Adrenal gland (tissue), 12 donors: ENCODE results near the gene TENM4. TPM values are rescaled to one million over a fixed set of nuclear protein-coding genes. Genes with fewer than 3 reads are reported as not detected.

Experiments
- DNase-seq, 7 donors: peaks; one replicate each; pipeline ENCODE4 v3.0.0-alpha.2; 2019 to 2020
- H3K27ac ChIP-seq, 5 donors: fragments of 200-600 bp; sonication (generic) in 4 of 5; 1 replicate in 3 of 5; 2 replicates in 2 of 5; pipeline versions ENCODE4 v1.5.1 to v1.8.0; 2016 to 2020; ENCODE audit warnings: mild to moderate bottlenecking in 1 of 5
- H3K27me3 ChIP-seq: fragments of 200-600 bp; 2 replicates; pipeline ENCODE4 v1.8.0; 2021
- H3K36me3 ChIP-seq, 2 donors: fragments of 200-600 bp; replicated peaks in 1 of 2; 1 replicate in 1 of 2; 2 replicates in 1 of 2; pipeline versions ENCODE4 v1.5.1 to v1.8.0; 2018 to 2022
- H3K4me1 ChIP-seq, 2 donors: fragments of 200-600 bp; replicated peaks in 1 of 2; 1 replicate in 1 of 2; 2 replicates in 1 of 2; pipeline versions ENCODE4 v1.5.1 to v1.8.0; 2018 to 2021
- H3K4me3 ChIP-seq, 4 donors: fragments of 200-600 bp; sonication (generic) in 3 of 4; one replicate each; pipeline ENCODE4 v1.5.1; 2016 to 2018
- H3K9me3 ChIP-seq, 3 donors: fragments of 200-600 bp; sonication (generic) in 1 of 3; replicated peaks in 1 of 3; 1 replicate in 2 of 3; 2 replicates in 1 of 3; pipeline versions ENCODE4 v1.5.1 to v1.8.0; 2016 to 2021
- POLR2A ChIP-seq, 2 donors: fragments of 450-650 bp; IDR thresholded peaks; one replicate each; pipeline ENCODE4 v1.6.1; 2017; ENCODE audit warnings: antibody characterized with exemption in 2 of 2, mild to moderate bottlenecking in 2 of 2, moderate library complexity in 1 of 2
- WGBS, 4 donors: extraction: QIAGEN DNeasy Blood & Tissue Kit in 2 of 4; methylation state at CpG; one replicate each; pipeline versions ENCODE4 v1.1.5 to v1.1.7; 2013 to 2017; 5-methylcytosine and 5-hydroxymethylcytosine counted together
- intact Hi-C, 2 donors: fragments of 100-400 bp; cut with DNase I; formaldehyde crosslinking; loops; one replicate each; pipeline versions ENCODE4 v1.14.1 to v1.15.0; 2022 to 2023
- polyA plus RNA-seq, 3 donors: library from polyadenylated mRNA; stranded (reverse); fragments of 200-250 nt in 2 of 3; fragments of 350-450 nt in 1 of 3; fragmentation: Illumina TruSeq in 1 of 3; extraction: RNeasy Lipid Tissue Mini Kit (QIAGEN cat#74804) in 1 of 3; gene quantifications; one replicate each; pipeline ENCODE4 v1.2.3, GENCODE V29; 2013 to 2014
- total RNA-seq, 9 donors: library from RNA; depleted of rRNA in 4 of 9; stranded (reverse); fragments of >200 nt in 4 of 9; fragments of 120-200 nt in 1 of 9; fragmentation: NEBNext Ultra II Directional in 1 of 9; extraction: Animal tissue kit (Norgen Biotek cat#: 25700) in 1 of 9; gene quantifications; one replicate each; pipeline versions ENCODE4 v1.1.0 to v1.2.4, GENCODE V29; 2013 to 2023
- TF ChIP-seq, protein P1 (sequence below), 6 experiments: fragments of 450-650 bp in 4 of 6; fragments of 200-600 bp in 2 of 6; sonication (generic) in 1 of 6; IDR thresholded peaks; 1 replicate in 5 of 6; 2 replicates in 1 of 6; pipeline versions ENCODE4 v1.5.1 to v1.8.0; 2016 to 2021; ENCODE audit warnings: antibody characterized with exemption in 6 of 6, mild to moderate bottlenecking in 2 of 6, moderate library complexity in 1 of 6
- donor health status: healthy with polysubstance abuse.
- donor health status: Bipolar disorder and iron deficiency.
- donor health status: DM: yes; HTN: yes; CAD: no.
- donor health status: DM: no; HTN: no; CAD: no.
- donor health status: DM: no; HTN: no; CAD: no.
- donor health status: DM: yes; HTN: yes; CAD: no.

TENM4 gene
- total and polyA plus RNA-seq, 12 donors = 0.74 to 24.9 (median 6.7) TPM

DNA sequence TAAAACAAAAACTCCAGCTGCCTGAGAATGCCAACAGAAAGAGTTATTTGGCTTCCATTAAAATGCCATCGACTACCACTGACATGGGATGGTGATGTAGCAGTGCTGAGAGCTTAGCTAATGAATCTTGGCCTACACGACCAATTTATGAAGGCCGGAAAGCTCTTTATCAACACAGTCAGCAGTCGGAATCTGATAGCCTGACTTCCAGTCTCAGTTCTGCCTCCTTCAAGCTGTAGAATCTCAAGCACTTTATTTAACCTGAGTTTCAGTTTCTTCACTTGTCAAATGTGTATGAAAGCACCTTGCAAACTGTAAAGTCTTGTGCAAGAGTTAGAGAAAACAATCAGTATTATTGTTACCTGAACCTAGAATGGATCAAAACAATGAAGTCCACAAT lies 530.5 kb downstream of the TENM4 start:
- Histone ChIP-seq H3K9me3 (no peaks in the 10 kb centered on the region), H3K36me3 (no peaks in the 10 kb centered on the region), H3K27me3 (no peaks in the 10 kb centered on the region), H3K27ac (no peak overlapping the region), H3K4me3 (no peak overlapping the region), H3K4me1 (no peaks in the 10 kb centered on the region)
- WGBS, 4 donors = 79 to 85% (median 84%) methylated on average over 4 of the region's 4 CpGs
- TF ChIP-seq POLR2A (IDR thresholded peaks at IDR 0.05) = no peak
- TF ChIP-seq, protein P1, sequence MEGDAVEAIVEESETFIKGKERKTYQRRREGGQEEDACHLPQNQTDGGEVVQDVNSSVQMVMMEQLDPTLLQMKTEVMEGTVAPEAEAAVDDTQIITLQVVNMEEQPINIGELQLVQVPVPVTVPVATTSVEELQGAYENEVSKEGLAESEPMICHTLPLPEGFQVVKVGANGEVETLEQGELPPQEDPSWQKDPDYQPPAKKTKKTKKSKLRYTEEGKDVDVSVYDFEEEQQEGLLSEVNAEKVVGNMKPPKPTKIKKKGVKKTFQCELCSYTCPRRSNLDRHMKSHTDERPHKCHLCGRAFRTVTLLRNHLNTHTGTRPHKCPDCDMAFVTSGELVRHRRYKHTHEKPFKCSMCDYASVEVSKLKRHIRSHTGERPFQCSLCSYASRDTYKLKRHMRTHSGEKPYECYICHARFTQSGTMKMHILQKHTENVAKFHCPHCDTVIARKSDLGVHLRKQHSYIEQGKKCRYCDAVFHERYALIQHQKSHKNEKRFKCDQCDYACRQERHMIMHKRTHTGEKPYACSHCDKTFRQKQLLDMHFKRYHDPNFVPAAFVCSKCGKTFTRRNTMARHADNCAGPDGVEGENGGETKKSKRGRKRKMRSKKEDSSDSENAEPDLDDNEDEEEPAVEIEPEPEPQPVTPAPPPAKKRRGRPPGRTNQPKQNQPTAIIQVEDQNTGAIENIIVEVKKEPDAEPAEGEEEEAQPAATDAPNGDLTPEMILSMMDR (IDR thresholded peaks at IDR 0.05) = no peak
- intact Hi-C loops = loop anchor here in 1 of 2 donors (10.0 kb wide), 1 partner anchor 64 kb away; no protein-coding TSS in a partner anchor
- no peak for DNase-seq

GRCh38 chr11:78909386-78909785 lies 531.4 kb downstream of the TENM4 start:
- no peak for DNase-seq
- H3K27ac ChIP-seq = no peak overlapping the region
- WGBS, 4 donors = 92 to 98% (median 97%) methylated on average over 4 of the region's 4 CpGs
- H3K4me3 ChIP-seq = no peak overlapping the region
- TF ChIP-seq, protein P1 (IDR thresholded peaks at IDR 0.05) = no peak
- no peak for TF ChIP-seq POLR2A (IDR thresholded peaks at IDR 0.05)
- no peaks in the 10 kb centered on the region for H3K36me3 ChIP-seq
- no peaks in the 10 kb centered on the region for H3K4me1 ChIP-seq
- intact Hi-C loops = no loop called here
- H3K9me3 ChIP-seq = no peaks in the 10 kb centered on the region
- no peaks in the 10 kb centered on the region for H3K27me3 ChIP-seq

GRCh38 chr11:78907636-78908035 lies 533.2 kb downstream of the TENM4 start:
- no peak for DNase-seq
- WGBS, 4 donors = 88 to 95% (median 91%) methylated on average over 4 of the region's 4 CpGs
- Histone ChIP-seq H3K27me3 (no peaks in the 10 kb centered on the region), H3K9me3 (no peaks in the 10 kb centered on the region), H3K4me3 (no peak overlapping the region), H3K27ac (no peak overlapping the region), H3K4me1 (no peaks in the 10 kb centered on the region), H3K36me3 (no peaks in the 10 kb centered on the region)
- TF ChIP-seq, protein P1 (IDR thresholded peaks at IDR 0.05) = no peak
- TF ChIP-seq POLR2A (IDR thresholded peaks at IDR 0.05) = no peak
- intact Hi-C loops = no loop called here

GRCh38 chr11:78906566-78906965 lies 534.3 kb downstream of the TENM4 start:
- no peak overlapping the region for H3K27ac ChIP-seq
- no peaks in the 10 kb centered on the region for H3K36me3 ChIP-seq
- 74 to 83% (median 79%) methylated on average over 1 of the region's 1 CpG for WGBS, 4 donors
- H3K27me3 ChIP-seq = no peaks in the 10 kb centered on the region
- TF ChIP-seq, protein P1 (IDR thresholded peaks at IDR 0.05) = no peak
- no peak for TF ChIP-seq POLR2A (IDR thresholded peaks at IDR 0.05)
- DNase-seq = no peak
- no peaks in the 10 kb centered on the region for H3K9me3 ChIP-seq
- no peaks in the 10 kb centered on the region for H3K4me1 ChIP-seq
- H3K4me3 ChIP-seq = no peak overlapping the region
- intact Hi-C loops = no loop called here
